ENCODE data around the gene PPP1R27. TPM values are rescaled to one million over a fixed set of nuclear protein-coding genes. Genes with fewer than 3 reads are reported as not detected.

Gene PPP1R27
- total RNA-seq, 2 donors from 2014 or later, result not detected

DNA sequence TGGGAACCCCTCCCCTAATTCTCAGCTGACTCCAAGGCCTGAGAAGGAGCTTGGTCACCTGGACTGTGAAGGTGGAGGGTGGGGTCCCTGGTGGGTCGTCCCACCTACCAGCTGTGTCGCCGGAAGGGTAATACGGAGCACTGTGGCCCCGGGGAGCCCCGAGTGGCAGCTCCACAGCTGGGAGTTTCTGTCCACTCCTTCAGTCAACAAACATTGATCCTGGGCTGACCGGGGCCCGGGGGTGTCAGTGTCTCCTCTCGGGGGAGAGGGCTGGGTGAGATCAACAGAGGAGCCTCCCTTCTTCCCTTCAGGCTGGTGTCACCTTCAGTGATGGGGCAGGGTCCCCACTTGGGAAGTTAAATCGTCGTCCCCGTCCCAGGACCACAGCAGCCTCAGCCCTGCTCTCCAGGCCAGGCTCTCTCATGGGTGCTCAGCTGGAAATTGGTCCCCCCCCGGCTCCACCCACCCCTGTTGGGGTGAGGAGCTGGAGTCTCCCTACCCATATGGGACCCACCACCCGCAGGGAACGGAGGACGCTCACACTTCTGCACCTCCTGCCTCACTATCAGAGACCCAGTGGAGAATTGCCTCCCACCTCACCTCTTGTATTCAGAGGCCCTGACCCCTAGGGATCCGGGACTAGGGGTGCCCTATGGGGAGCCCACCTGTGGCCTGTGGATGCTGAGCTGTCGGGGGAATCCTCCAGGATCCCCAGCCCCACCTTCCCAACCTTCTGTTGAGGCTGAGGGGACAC lies 29.0 kb downstream of the PPP1R27 start:
- peaks cover 0 to 18% of the 10 kb centered on the region in 2 donors for H3K4me1 ChIP-seq (ENCODE audit: control insufficient read depth in 1 of 2, low read depth in 2 of 2)
- H3K36me3 ChIP-seq, result no peaks in the 10 kb centered on the region
- no peak overlapping the region for H3K27ac ChIP-seq
- no peaks in the 10 kb centered on the region for H3K9me3 ChIP-seq
- TF ChIP-seq CTCF (IDR thresholded peaks at IDR 0.05), result no peak
- DNase-seq (ENCODE audit: low spot score), result no peak
- peaks cover 17% of the 10 kb centered on the region for H3K27me3 ChIP-seq (replicated peaks; ENCODE audit: insufficient read depth)
- ATAC-seq (ENCODE audit: insufficient number of reproducible peaks, low FRiP score, low read depth), result no peak
- no peak overlapping the region for H3K4me3 ChIP-seq

GRCh38 chr17:81804559-81805399 lies 30.1 kb downstream of the PPP1R27 start:
- Histone ChIP-seq H3K9me3 (no peaks in the 10 kb centered on the region), H3K4me1 (ENCODE audit: control insufficient read depth in 1 of 2, low read depth in 2 of 2) (peaks cover 0 to 18% of the 10 kb centered on the region in 2 donors), H3K27ac (no peak overlapping the region), H3K27me3 (replicated peaks; ENCODE audit: insufficient read depth) (peaks cover 17% of the 10 kb centered on the region), H3K36me3 (no peaks in the 10 kb centered on the region), H3K4me3 (peak overlapping the region; percentile 9)
- ATAC-seq (ENCODE audit: insufficient number of reproducible peaks, low FRiP score, low read depth) (no peak), DNase-seq (ENCODE audit: low spot score) (no peak)
- no peak for TF ChIP-seq CTCF (IDR thresholded peaks at IDR 0.05)

GRCh38 chr17:81803728-81804558 lies 30.9 kb downstream of the PPP1R27 start, which contains the start of gene GCGR:
GCGR (plus strand) TSS chr17:81804150; CDS start chr17:81809019, 4,869 bp downstream.
- peaks cover 17% of the 10 kb centered on the region for H3K27me3 ChIP-seq (replicated peaks; ENCODE audit: insufficient read depth)

GRCh38 chr17:81802856-81803643 lies 31.8 kb downstream of the PPP1R27 start:
- Histone ChIP-seq H3K27me3 (replicated peaks; ENCODE audit: insufficient read depth) (peaks cover 17% of the 10 kb centered on the region), H3K4me1 (ENCODE audit: control insufficient read depth in 1 of 2, low read depth in 2 of 2) (peaks cover 0 to 18% of the 10 kb centered on the region in 2 donors), H3K27ac (no peak overlapping the region), H3K4me3 (no peak overlapping the region), H3K36me3 (no peaks in the 10 kb centered on the region), H3K9me3 (no peaks in the 10 kb centered on the region)
- no peak for DNase-seq (ENCODE audit: low spot score)
- ATAC-seq (ENCODE audit: insufficient number of reproducible peaks, low FRiP score, low read depth), result no peak
- no peak for TF ChIP-seq CTCF (IDR thresholded peaks at IDR 0.05)

More at GRCh38 chr17:81803728-81804558, 30.9 kb downstream of the PPP1R27 start, which contains the start of gene GCGR:
- Histone ChIP-seq H3K4me1 (ENCODE audit: control insufficient read depth in 1 of 2, low read depth in 2 of 2) (peaks cover 0 to 18% of the 10 kb centered on the region in 2 donors), H3K9me3 (no peaks in the 10 kb centered on the region), H3K36me3 (no peaks in the 10 kb centered on the region), H3K27ac (no peak within 1 kb of the TSS), H3K4me3 (peak within 1 kb of the TSS; percentile 9)
- TF ChIP-seq CTCF (IDR thresholded peaks at IDR 0.05), result no peak
- DNase-seq (ENCODE audit: low spot score) (no peak), ATAC-seq (ENCODE audit: insufficient number of reproducible peaks, low FRiP score, low read depth) (no peak)

Data from thoracic aorta (tissue), 2 donors.